ENCODE data around the gene CHSY1. TPM values are rescaled to one million over a fixed set of nuclear protein-coding genes. Genes with fewer than 3 reads are reported as not detected.

CHSY1 gene
- total and polyA plus RNA-seq, 2 of the 4 experiments (the other 2 are of a cell fraction): 40.9 to 53.2 TPM

DNA sequence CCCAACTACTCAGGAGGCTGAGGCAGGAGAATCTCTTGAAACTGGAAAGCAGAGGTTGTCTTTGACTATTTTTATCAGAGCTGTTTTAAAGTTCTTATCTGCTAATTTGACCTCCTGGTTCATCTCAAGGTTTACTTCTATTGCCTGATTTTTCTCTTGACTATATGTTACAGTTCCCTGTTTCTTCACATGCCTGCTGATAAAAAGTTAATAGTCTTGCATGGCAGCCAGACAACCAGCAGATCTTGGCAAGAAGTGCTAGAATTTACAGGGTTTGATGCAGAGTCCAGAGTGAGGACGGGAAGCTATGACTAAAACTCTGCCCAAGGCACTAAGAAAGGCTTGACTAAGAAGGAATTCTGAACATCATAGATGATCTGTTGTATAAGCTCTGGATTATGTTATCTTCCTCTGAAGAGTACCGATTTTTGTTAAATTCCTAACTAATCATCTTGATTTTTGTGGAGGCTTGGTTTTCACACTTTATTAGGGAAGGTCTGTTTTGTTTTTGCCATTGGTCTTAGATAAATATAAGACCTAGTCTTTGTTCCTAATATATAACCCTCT lies 85.9 kb downstream of the CHSY1 start:
- in situ Hi-C loops (cut with MboI; ENCODE audit: low sequenced_read_pairs) (no loop called here), dilution Hi-C loops (cut with HindIII; ENCODE audit: low sequenced_read_pairs, unreplicated experiment) (no loop called here), intact Hi-C loops (cut with micrococcal nuclease) (no loop called here)
- Histone ChIP-seq H2AK9ac (replicated peaks; ENCODE audit: low read depth, low read length, poor library complexity) (no peak overlapping the region), H2AFZ (replicated peaks; ENCODE audit: low read length, poor library complexity) (no peak overlapping the region), H3K79me1 (ENCODE audit: low read depth in 1 of 2, low read length in 2 of 2) (peaks cover 3 to 28% of the 10 kb centered on the region in 2 experiments), H4K20me1 (ENCODE audit: insufficient read depth, low read length) (peaks cover 2% of the 10 kb centered on the region; the same call in 1 of the 2 replicates), H3K56ac (ENCODE audit: extremely low read depth, insufficient read depth, low read length) (no peak overlapping the region), H3K9ac (ENCODE audit: low read depth, low read length) (no peak overlapping the region), H2BK5ac (ENCODE audit: low read depth, low read length, poor library complexity, severe bottlenecking) (no peak overlapping the region), H2AK5ac (ENCODE audit: low read depth, low read length) (no peak overlapping the region), H4K91ac (ENCODE audit: insufficient read depth, low read depth, low read length) (no peak overlapping the region), H3K4me1 (ENCODE audit: control insufficient read depth, insufficient read depth, low read length) (peaks cover 22% of the 10 kb centered on the region), H3K9me1 (ENCODE audit: insufficient read depth, low read length) (peaks cover 23% of the 10 kb centered on the region), H4K8ac (ENCODE audit: low read depth in 2 of 2, low read length in 2 of 2) (no peak overlapping the region), H3K27ac (ENCODE audit: insufficient read depth, low read length) (no peak overlapping the region), H3K4me3 (ENCODE audit: insufficient read depth, low read depth, low read length) (no peak overlapping the region), H3K36me3 (ENCODE audit: control insufficient read depth, insufficient read depth, low read length) (no peaks in the 10 kb centered on the region), H3K4ac (ENCODE audit: low read depth, low read length) (no peak overlapping the region), H3K18ac (ENCODE audit: low read depth, low read length) (no peak overlapping the region), H2BK120ac (ENCODE audit: low read depth, low read length) (no peak overlapping the region), H4K5ac (ENCODE audit: low read depth, low read length) (no peak overlapping the region), H3K27me3 (ENCODE audit: control insufficient read depth, insufficient read depth, low read length) (no peaks in the 10 kb centered on the region), H3K14ac (replicated peaks; ENCODE audit: low read depth, low read length) (no peak overlapping the region), H3K23ac (ENCODE audit: low read depth, low read length) (no peak overlapping the region), H2BK15ac (ENCODE audit: low read depth, low read length) (no peak overlapping the region), H3K9me3 (ENCODE audit: control insufficient read depth, insufficient read depth, low read length) (peaks cover 11% of the 10 kb centered on the region), H3K4me2 (ENCODE audit: low read depth, low read length) (no peak overlapping the region), H2BK20ac (ENCODE audit: low read depth, low read length) (no peak overlapping the region)
- ATAC-seq (ENCODE audit: low read depth) (no peak), DNase-seq (no peak)
- POLR2A ChIA-PET (ENCODE audit: unreplicated experiment): no interaction called here
- TF ChIP-seq MXI1 (IDR thresholded peaks at IDR 0.05; ENCODE audit: borderline replicate concordance, low read depth, low read length) (no peak), POLR2A (IDR thresholded peaks at IDR 0.05; ENCODE audit: low read depth, low read length) (no peak), CEBPB (IDR thresholded peaks at IDR 0.05; ENCODE audit: low read depth, low read length) (no peak), RFX5 (IDR thresholded peaks at IDR 0.05; ENCODE audit: low read depth, low read length) (no peak), MAZ (IDR thresholded peaks at IDR 0.05; ENCODE audit: borderline replicate concordance, low read depth, low read length) (no peak), SMC3 (IDR thresholded peaks at IDR 0.05; ENCODE audit: low read depth, low read length) (no peak), BHLHE40 (IDR thresholded peaks at IDR 0.05; ENCODE audit: low read depth, low read length) (no peak), NFE2L2 (IDR thresholded peaks at IDR 0.05; ENCODE audit: low read depth, low read length) (no peak), RCOR1 (IDR thresholded peaks at IDR 0.05; ENCODE audit: insufficient replicate concordance, low read length) (no peak), MAFK (IDR thresholded peaks at IDR 0.05; ENCODE audit: low read depth, low read length) (no peak), USF2 (IDR thresholded peaks at IDR 0.05; ENCODE audit: low read depth, low read length) (no peak), CHD1 (IDR thresholded peaks at IDR 0.05; ENCODE audit: low read depth, low read length) (no peak)
- TF ChIP-seq, protein P1, sequence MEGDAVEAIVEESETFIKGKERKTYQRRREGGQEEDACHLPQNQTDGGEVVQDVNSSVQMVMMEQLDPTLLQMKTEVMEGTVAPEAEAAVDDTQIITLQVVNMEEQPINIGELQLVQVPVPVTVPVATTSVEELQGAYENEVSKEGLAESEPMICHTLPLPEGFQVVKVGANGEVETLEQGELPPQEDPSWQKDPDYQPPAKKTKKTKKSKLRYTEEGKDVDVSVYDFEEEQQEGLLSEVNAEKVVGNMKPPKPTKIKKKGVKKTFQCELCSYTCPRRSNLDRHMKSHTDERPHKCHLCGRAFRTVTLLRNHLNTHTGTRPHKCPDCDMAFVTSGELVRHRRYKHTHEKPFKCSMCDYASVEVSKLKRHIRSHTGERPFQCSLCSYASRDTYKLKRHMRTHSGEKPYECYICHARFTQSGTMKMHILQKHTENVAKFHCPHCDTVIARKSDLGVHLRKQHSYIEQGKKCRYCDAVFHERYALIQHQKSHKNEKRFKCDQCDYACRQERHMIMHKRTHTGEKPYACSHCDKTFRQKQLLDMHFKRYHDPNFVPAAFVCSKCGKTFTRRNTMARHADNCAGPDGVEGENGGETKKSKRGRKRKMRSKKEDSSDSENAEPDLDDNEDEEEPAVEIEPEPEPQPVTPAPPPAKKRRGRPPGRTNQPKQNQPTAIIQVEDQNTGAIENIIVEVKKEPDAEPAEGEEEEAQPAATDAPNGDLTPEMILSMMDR (conservative IDR thresholded peaks at IDR 0.05; ENCODE audit: low read depth, low read length): no peak
- TF ChIP-seq, protein P2, sequence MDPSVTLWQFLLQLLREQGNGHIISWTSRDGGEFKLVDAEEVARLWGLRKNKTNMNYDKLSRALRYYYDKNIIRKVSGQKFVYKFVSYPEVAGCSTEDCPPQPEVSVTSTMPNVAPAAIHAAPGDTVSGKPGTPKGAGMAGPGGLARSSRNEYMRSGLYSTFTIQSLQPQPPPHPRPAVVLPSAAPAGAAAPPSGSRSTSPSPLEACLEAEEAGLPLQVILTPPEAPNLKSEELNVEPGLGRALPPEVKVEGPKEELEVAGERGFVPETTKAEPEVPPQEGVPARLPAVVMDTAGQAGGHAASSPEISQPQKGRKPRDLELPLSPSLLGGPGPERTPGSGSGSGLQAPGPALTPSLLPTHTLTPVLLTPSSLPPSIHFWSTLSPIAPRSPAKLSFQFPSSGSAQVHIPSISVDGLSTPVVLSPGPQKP (IDR thresholded peaks at IDR 0.05; ENCODE audit: borderline replicate concordance, low read depth, low read length): no peak
- no TSS peak for BruUV-seq (replicated peaks)
- CTCF ChIA-PET: interaction anchor here (0.8 kb wide), 1 partner anchor 9 kb away, joined by 4 read pairs; no protein-coding TSS in a partner anchor
- 100% methylated on average over 1 of the region's 2 CpGs; no CpG with 5 or more reads in 1 of the 2 experiments for WGBS, 2 experiments (ENCODE audit: extremely low coverage in 2 of 2, insufficient read length in 1 of 2)
